SKM-1 (cell line): ENCODE results near the gene GRB2.
A peak's percentile ranks its signal among the peaks of the same experiment; 100 is the strongest.
"Not testable (repeated sequence)": the region's sequence is repeated elsewhere in the genome, so short reads cannot be mapped to it uniquely, and the experiment has no call there.

Experiments
- DNase-seq: peaks from one replicate; lab custom pipeline; 2025; ENCODE audit not compliant: unreplicated experiment; lab: John Stamatoyannopoulos, UW

Gene GRB2

GRCh38 chr17:75405365-75406221 lies at the start of gene GRB2:
Gene GRB2, minus strand, starts transcription at chr17:75405678. Its CDS starts 12,050 bp downstream, at chr17:75393628.
- peak; percentile 92 for DNase-seq

GRCh38 chr17:75454672-75455071 lies 49.2 kb upstream of the GRB2 start:
- not testable (repeated sequence) for DNase-seq

GRCh38 chr17:75454193-75454592 lies 48.7 kb upstream of the GRB2 start:
- no peak for DNase-seq

GRCh38 chr17:75450270-75450669 lies 44.8 kb upstream of the GRB2 start:
- no peak for DNase-seq

GRCh38 chr17:75447951-75448856 lies 42.7 kb upstream of the GRB2 start:
- no peak for DNase-seq

GRCh38 chr17:75445896-75446295 lies 40.4 kb upstream of the GRB2 start:
- DNase-seq, result not testable (repeated sequence)

- DNase-seq, result no peak
Observed at GRCh38 chr17:75445296-75445695, 39.8 kb upstream of the GRB2 start.

GRCh38 chr17:75442168-75443103 lies 37.0 kb upstream of the GRB2 start:
- no peak for DNase-seq

GRCh38 chr17:75440738-75441448 lies 35.4 kb upstream of the GRB2 start:
- no peak for DNase-seq

GRCh38 chr17:75439287-75439686 lies 33.8 kb upstream of the GRB2 start:
- no peak for DNase-seq

- DNase-seq, result not testable (repeated sequence)
Observed at GRCh38 chr17:75437404-75437803, 31.9 kb upstream of the GRB2 start.

GRCh38 chr17:75434433-75434832 lies 29.0 kb upstream of the GRB2 start:
- DNase-seq, result not testable (repeated sequence)

GRCh38 chr17:75433218-75433783 lies 27.8 kb upstream of the GRB2 start:
- no peak for DNase-seq

GRCh38 chr17:75430159-75430974 lies 24.9 kb upstream of the GRB2 start:
- DNase-seq, result no peak

- no peak for DNase-seq
Observed at GRCh38 chr17:75428543-75429469, 23.3 kb upstream of the GRB2 start.

GRCh38 chr17:75418531-75418930 lies 13.1 kb upstream of the GRB2 start:
- DNase-seq, result no peak

- DNase-seq, result no peak
Observed at GRCh38 chr17:75417054-75417580, 11.6 kb upstream of the GRB2 start.

- DNase-seq, result no peak
Observed at GRCh38 chr17:75416006-75416405, 10.5 kb upstream of the GRB2 start.
